ENCODE data around the gene EOGT.

Gene EOGT

GRCh38 chr3:68972358-68972979 lies 41.0 kb downstream of the EOGT start:
- H3K4me3 ChIP-seq (ENCODE audit: low read length), result no peak overlapping the region
- no peaks in the 10 kb centered on the region for H3K27me3 ChIP-seq (ENCODE audit: insufficient read depth, low read length)
- no peaks in the 10 kb centered on the region for H3K4me1 ChIP-seq (ENCODE audit: insufficient read depth, low read length)
- no peaks in the 10 kb centered on the region for H3K36me3 ChIP-seq (ENCODE audit: insufficient read depth, low read length)
- H2AFZ ChIP-seq (ENCODE audit: low read depth, low read length), result no peak overlapping the region
- no peaks in the 10 kb centered on the region for H3K9me3 ChIP-seq (ENCODE audit: low read length)

GRCh38 chr3:68964694-68965093 lies 48.8 kb downstream of the EOGT start:
- peaks cover 5% of the 10 kb centered on the region for H3K4me1 ChIP-seq (ENCODE audit: insufficient read depth, low read length)
- no peaks in the 10 kb centered on the region for H3K9me3 ChIP-seq (ENCODE audit: low read length)
- no peaks in the 10 kb centered on the region for H3K27me3 ChIP-seq (ENCODE audit: insufficient read depth, low read length)
- no peaks in the 10 kb centered on the region for H3K36me3 ChIP-seq (ENCODE audit: insufficient read depth, low read length)
- no peak overlapping the region for H3K4me3 ChIP-seq (ENCODE audit: low read length)
- H2AFZ ChIP-seq (ENCODE audit: low read depth, low read length), result no peak overlapping the region

GRCh38 chr3:68963891-68964290 lies 49.6 kb downstream of the EOGT start:
- H3K9me3 ChIP-seq (ENCODE audit: low read length), result no peaks in the 10 kb centered on the region
- H3K27me3 ChIP-seq (ENCODE audit: insufficient read depth, low read length), result no peaks in the 10 kb centered on the region
- H3K4me1 ChIP-seq (ENCODE audit: insufficient read depth, low read length), result peaks cover 5% of the 10 kb centered on the region
- H3K36me3 ChIP-seq (ENCODE audit: insufficient read depth, low read length), result no peaks in the 10 kb centered on the region
- H3K4me3 ChIP-seq (ENCODE audit: low read length), result no peak overlapping the region
- no peak overlapping the region for H2AFZ ChIP-seq (ENCODE audit: low read depth, low read length)

GRCh38 chr3:68963376-68963775 lies 50.1 kb downstream of the EOGT start:
- H3K27me3 ChIP-seq (ENCODE audit: insufficient read depth, low read length), result no peaks in the 10 kb centered on the region
- H2AFZ ChIP-seq (ENCODE audit: low read depth, low read length), result no peak overlapping the region
- H3K4me3 ChIP-seq (ENCODE audit: low read length), result no peak overlapping the region
- H3K9me3 ChIP-seq (ENCODE audit: low read length), result no peaks in the 10 kb centered on the region
- no peaks in the 10 kb centered on the region for H3K36me3 ChIP-seq (ENCODE audit: insufficient read depth, low read length)
- peaks cover 5% of the 10 kb centered on the region for H3K4me1 ChIP-seq (ENCODE audit: insufficient read depth, low read length)

GRCh38 chr3:68958932-68959331 lies 54.6 kb downstream of the EOGT start:
- H3K4me3 ChIP-seq (ENCODE audit: low read length), result no peak overlapping the region
- H3K4me1 ChIP-seq (ENCODE audit: insufficient read depth, low read length), result peaks cover 5% of the 10 kb centered on the region

GRCh38 chr3:68957895-68958294 lies 55.6 kb downstream of the EOGT start:
- H3K9me3 ChIP-seq (ENCODE audit: low read length), result no peaks in the 10 kb centered on the region
- H3K36me3 ChIP-seq (ENCODE audit: insufficient read depth, low read length), result no peaks in the 10 kb centered on the region
- H3K27me3 ChIP-seq (ENCODE audit: insufficient read depth, low read length), result no peaks in the 10 kb centered on the region
- no peak overlapping the region for H2AFZ ChIP-seq (ENCODE audit: low read depth, low read length)
- peaks cover 5% of the 10 kb centered on the region for H3K4me1 ChIP-seq (ENCODE audit: insufficient read depth, low read length)
- no peak overlapping the region for H3K4me3 ChIP-seq (ENCODE audit: low read length)

More at GRCh38 chr3:68958932-68959331, 54.6 kb downstream of the EOGT start:
- Histone ChIP-seq H2AFZ (ENCODE audit: low read depth, low read length) (no peak overlapping the region), H3K36me3 (ENCODE audit: insufficient read depth, low read length) (no peaks in the 10 kb centered on the region), H3K27me3 (ENCODE audit: insufficient read depth, low read length) (no peaks in the 10 kb centered on the region), H3K9me3 (ENCODE audit: low read length) (no peaks in the 10 kb centered on the region)

- H3K4me3 ChIP-seq (ENCODE audit: low read length), result no peak overlapping the region
- H3K9me3 ChIP-seq (ENCODE audit: low read length), result no peaks in the 10 kb centered on the region
- no peaks in the 10 kb centered on the region for H3K27me3 ChIP-seq (ENCODE audit: insufficient read depth, low read length)
- H3K36me3 ChIP-seq (ENCODE audit: insufficient read depth, low read length), result no peaks in the 10 kb centered on the region
- H2AFZ ChIP-seq (ENCODE audit: low read depth, low read length), result peak overlapping the region; percentile 70
- peaks cover 5% of the 10 kb centered on the region for H3K4me1 ChIP-seq (ENCODE audit: insufficient read depth, low read length)
These were observed 59.6 kb downstream of the EOGT start for GRCh38 chr3:68953816-68954444.

- H3K4me3 ChIP-seq (ENCODE audit: low read length), result no peak overlapping the region
- no peak overlapping the region for H2AFZ ChIP-seq (ENCODE audit: low read depth, low read length)
- H3K4me1 ChIP-seq (ENCODE audit: insufficient read depth, low read length), result peaks cover 15% of the 10 kb centered on the region
- no peaks in the 10 kb centered on the region for H3K9me3 ChIP-seq (ENCODE audit: low read length)
- no peaks in the 10 kb centered on the region for H3K36me3 ChIP-seq (ENCODE audit: insufficient read depth, low read length)
- H3K27me3 ChIP-seq (ENCODE audit: insufficient read depth, low read length), result no peaks in the 10 kb centered on the region
These were observed 68.3 kb downstream of the EOGT start for GRCh38 chr3:68945225-68945624.

- Histone ChIP-seq H3K9me3 (ENCODE audit: low read length) (no peaks in the 10 kb centered on the region), H2AFZ (ENCODE audit: low read depth, low read length) (no peak overlapping the region), H3K27me3 (ENCODE audit: insufficient read depth, low read length) (no peaks in the 10 kb centered on the region), H3K4me1 (ENCODE audit: insufficient read depth, low read length) (peaks cover 15% of the 10 kb centered on the region), H3K4me3 (ENCODE audit: low read length) (no peak overlapping the region), H3K36me3 (ENCODE audit: insufficient read depth, low read length) (no peaks in the 10 kb centered on the region)
These were observed 69.6 kb downstream of the EOGT start for GRCh38 chr3:68943753-68944500.

GRCh38 chr3:68941055-68941454 lies 72.4 kb downstream of the EOGT start:
- Histone ChIP-seq H3K27me3 (ENCODE audit: insufficient read depth, low read length) (no peaks in the 10 kb centered on the region), H3K4me3 (ENCODE audit: low read length) (no peak overlapping the region)

GRCh38 chr3:68936856-68937255 lies 76.6 kb downstream of the EOGT start:
- Histone ChIP-seq H3K4me3 (ENCODE audit: low read length) (no peak overlapping the region), H3K27me3 (ENCODE audit: insufficient read depth, low read length) (peaks cover 19% of the 10 kb centered on the region), H2AFZ (ENCODE audit: low read depth, low read length) (no peak overlapping the region), H3K36me3 (ENCODE audit: insufficient read depth, low read length) (no peaks in the 10 kb centered on the region), H3K9me3 (ENCODE audit: low read length) (no peaks in the 10 kb centered on the region), H3K4me1 (ENCODE audit: insufficient read depth, low read length) (peaks cover 2% of the 10 kb centered on the region)

More at GRCh38 chr3:68941055-68941454, 72.4 kb downstream of the EOGT start:
- Histone ChIP-seq H3K36me3 (ENCODE audit: insufficient read depth, low read length) (no peaks in the 10 kb centered on the region), H3K4me1 (ENCODE audit: insufficient read depth, low read length) (peaks cover 17% of the 10 kb centered on the region), H3K9me3 (ENCODE audit: low read length) (no peaks in the 10 kb centered on the region), H2AFZ (ENCODE audit: low read depth, low read length) (no peak overlapping the region)

- H3K4me3 ChIP-seq (ENCODE audit: low read length), result no peak overlapping the region
- peaks cover 2% of the 10 kb centered on the region for H3K4me1 ChIP-seq (ENCODE audit: insufficient read depth, low read length)
- H3K27me3 ChIP-seq (ENCODE audit: insufficient read depth, low read length), result peaks cover 30% of the 10 kb centered on the region
- no peaks in the 10 kb centered on the region for H3K36me3 ChIP-seq (ENCODE audit: insufficient read depth, low read length)
- H2AFZ ChIP-seq (ENCODE audit: low read depth, low read length), result no peak overlapping the region
- H3K9me3 ChIP-seq (ENCODE audit: low read length), result peaks cover 2% of the 10 kb centered on the region
These were observed 77.7 kb downstream of the EOGT start for GRCh38 chr3:68935778-68936177.

GRCh38 chr3:68931406-68932149 lies 81.9 kb downstream of the EOGT start:
- H3K9me3 ChIP-seq (ENCODE audit: low read length), result peaks cover 2% of the 10 kb centered on the region
- peak overlapping the region; percentile 36 for H3K4me3 ChIP-seq (ENCODE audit: low read length)
- no peaks in the 10 kb centered on the region for H3K36me3 ChIP-seq (ENCODE audit: insufficient read depth, low read length)
- no peaks in the 10 kb centered on the region for H3K4me1 ChIP-seq (ENCODE audit: insufficient read depth, low read length)
- peaks cover 52% of the 10 kb centered on the region for H3K27me3 ChIP-seq (ENCODE audit: insufficient read depth, low read length)
- peak overlapping the region; percentile 81 for H2AFZ ChIP-seq (ENCODE audit: low read depth, low read length)

Data from neuron (in vitro differentiated cells).